GM19193 (cell line): Measurements from ENCODE around the gene LIPH.
A peak's percentile ranks its signal among the peaks of the same experiment; 100 is the strongest.

ENCODE experiments used
- POLR2A ChIP-seq: IDR thresholded peaks from 4 replicates; pipeline ENCODE4 v1.6.1; 2011; ENCODE audit not compliant: insufficient read depth, insufficient read length; ENCODE audit errors: extremely low read depth

Gene LIPH

GRCh38 chr3:185517387-185518130, 34.8 kb downstream of the LIPH start:
- no peak for TF ChIP-seq POLR2A

GRCh38 chr3:185511711-185512110, 40.7 kb downstream of the LIPH start:
- TF ChIP-seq POLR2A = no peak

DNA sequence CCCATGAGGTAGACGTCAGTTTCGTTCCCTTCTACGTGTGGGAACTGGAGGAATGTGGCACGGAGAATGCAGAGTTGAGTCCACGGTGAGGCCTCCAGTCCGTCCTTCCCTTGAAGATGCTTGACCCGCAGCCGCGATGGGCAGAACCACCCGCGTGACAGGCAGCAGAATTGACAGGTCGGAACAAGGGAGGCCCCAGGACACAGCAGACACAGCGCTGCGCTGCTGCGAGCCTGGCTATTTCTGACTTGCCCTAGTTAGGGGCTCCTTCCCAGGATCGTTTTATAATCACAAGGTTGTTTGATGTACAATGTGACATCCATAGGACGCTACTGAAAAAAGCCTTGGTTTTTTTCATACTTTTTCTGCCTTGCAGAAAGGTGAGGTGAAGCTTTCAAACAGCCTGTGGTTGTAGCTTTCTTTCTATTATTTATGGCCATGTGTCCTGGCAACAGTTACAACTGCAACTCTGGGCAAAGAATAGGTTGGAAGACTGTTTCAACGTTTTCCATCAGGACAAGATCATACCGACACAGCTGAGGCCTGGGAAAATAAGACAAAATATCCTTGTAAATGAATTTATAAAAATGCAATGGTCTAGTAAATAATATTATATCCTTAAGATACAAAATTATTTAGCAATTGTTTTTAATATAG, 43.9 kb downstream of the LIPH start:
- no peak for TF ChIP-seq POLR2A

- TF ChIP-seq POLR2A = no peak
Measured at GRCh38 chr3:185507883-185508282, 44.5 kb downstream of the LIPH start.

DNA sequence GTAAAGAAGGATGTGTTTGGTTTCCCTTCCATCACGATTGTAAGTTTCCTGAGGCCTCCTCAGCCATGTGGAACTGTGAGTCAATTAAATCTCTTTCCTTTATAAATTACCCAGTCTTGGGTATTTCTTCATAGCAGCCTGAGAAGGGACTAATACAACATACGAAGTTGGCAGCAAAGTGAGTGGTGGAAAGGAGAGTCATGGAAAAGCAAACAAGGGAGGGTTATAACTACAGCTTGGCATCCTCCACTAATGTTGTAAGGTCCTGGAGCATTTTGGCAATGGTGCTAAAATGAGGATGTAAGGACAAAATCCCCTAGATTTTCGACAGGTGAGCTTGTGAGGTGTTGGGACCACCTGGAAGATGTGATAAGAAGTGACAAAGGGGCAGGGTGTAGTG, 47.8 kb downstream of the LIPH start:
- TF ChIP-seq POLR2A = no peak

DNA sequence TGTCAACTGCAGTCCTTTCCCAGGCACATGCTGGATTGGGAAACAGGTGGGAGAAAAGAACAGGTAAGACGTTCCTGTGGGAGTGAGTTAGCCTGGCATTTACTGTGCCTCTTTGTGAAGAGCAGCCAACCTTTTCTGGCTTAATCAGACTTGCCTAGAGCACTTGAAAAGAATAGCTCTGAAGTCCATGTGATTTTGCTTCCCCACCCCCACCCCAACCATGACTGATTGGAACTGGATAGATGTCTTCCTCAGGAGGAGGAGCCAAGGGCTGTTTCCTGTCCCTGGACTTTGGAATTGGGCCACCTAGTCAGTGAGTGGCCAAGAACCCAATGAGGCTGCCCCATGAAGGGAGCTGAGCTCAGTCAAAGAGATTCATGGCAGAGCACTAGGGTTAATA, 48.9 kb downstream of the LIPH start:
- TF ChIP-seq POLR2A = no peak

DNA sequence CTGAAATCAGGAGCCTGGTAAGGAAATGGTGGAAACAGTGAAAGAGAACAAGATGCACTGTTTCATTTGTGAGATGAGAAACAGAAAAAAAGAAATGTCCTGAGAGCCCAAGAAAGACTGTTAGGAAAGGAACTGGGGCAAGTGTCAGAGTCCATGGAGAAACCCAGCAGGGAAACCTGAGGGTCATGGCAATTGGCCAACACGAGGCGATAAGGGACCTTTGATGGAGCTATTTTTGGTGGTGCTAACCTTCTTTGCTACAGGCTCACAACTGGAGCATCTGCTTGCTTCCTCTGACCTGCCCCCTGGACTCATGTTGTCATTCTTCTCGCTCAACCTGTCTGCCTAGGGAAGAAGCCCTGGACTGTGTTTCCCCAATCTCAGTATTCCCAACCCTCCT, 49.4 kb downstream of the LIPH start:
- no peak for TF ChIP-seq POLR2A

- peak; percentile 90 for TF ChIP-seq POLR2A
Measured at GRCh38 chr3:185498503-185499396, 53.6 kb downstream of the LIPH start, which contains the start of gene TMEM41A. Gene TMEM41A, minus strand, starts transcription at chr3:185499035. Its CDS starts 74 bp downstream, at chr3:185498961.

GRCh38 chr3:185490241-185490640, 62.1 kb downstream of the LIPH start:
- TF ChIP-seq POLR2A = no peak

- TF ChIP-seq POLR2A = no peak
Measured at GRCh38 chr3:185489462-185489861, 62.9 kb downstream of the LIPH start.

DNA sequence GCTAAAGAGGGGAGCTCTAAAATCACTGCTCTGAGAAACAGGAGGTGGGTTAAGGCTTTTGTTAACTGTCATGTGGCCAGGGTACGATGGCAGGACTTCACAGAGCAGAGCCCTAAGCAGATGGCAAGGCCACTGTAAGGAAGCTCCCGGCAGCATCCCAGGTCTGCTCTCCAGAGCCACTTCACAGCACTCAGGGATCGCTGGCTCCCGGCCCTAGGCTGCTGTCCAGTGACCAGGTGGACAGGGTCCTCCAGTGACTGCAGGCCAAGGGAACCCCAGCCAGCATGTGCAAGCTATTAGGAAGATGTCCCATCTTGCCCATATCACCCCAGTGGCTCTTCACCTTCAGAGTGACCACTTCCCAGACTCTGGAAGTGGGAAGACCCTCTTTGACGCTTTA, 63.9 kb downstream of the LIPH start:
- no peak for TF ChIP-seq POLR2A

GRCh38 chr3:185486394-185486793, 66.0 kb downstream of the LIPH start:
- no peak for TF ChIP-seq POLR2A

DNA sequence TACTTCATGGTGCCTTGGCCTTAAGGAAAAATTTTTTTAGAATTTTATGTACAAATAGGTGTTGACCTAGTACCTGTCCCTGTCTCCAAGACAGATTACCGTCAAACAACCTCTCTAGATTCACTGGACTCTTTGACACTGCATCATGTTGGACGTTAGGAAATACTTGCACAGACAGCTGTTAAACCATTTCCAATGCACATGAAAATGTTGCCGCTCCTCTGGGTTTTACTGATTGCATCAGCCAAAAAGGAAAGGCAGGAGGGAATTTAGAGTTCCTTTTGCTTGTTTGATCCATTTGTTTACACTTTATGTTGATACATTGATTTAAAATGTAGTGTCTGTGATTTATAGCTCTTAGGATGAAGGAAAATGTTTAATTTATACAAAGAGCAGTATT, 68.1 kb downstream of the LIPH start:
- TF ChIP-seq POLR2A = no peak

DNA sequence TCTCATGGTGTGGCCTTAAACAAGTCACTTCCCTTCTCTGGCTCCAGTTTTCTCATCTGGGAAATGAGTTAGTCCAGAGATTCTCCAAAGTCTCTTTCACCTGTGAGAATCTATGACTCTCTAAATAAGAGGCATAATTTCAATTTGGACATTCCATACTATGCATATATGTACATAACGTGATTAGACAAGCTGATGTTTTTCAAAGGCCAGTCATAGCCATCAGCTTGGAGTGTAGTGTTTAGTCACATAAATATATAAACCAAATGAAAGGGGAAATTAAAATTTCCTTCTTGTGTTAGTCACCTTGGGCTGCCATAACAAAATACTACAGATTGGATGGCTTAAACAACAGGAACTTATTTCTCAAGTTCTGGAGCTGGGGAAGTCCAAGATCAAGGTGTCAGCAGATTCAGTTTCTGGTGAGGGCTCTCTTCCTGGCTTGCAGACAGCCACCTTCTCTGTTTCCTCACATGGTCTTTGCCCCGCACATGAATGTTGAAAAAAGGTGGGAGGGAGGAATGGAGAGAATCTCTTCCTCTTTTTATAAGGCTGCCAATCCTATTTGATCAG, 72.9 kb downstream of the LIPH start:
- TF ChIP-seq POLR2A = no peak

GRCh38 chr3:185477316-185477715, 75.1 kb downstream of the LIPH start:
- TF ChIP-seq POLR2A = no peak
